ENCODE data around the gene ZNF732. TPM values are rescaled to one million over a fixed set of nuclear protein-coding genes. Genes with fewer than 3 reads are reported as not detected.

Gene ZNF732
- total RNA-seq, 1 donor = not detected

DNA sequence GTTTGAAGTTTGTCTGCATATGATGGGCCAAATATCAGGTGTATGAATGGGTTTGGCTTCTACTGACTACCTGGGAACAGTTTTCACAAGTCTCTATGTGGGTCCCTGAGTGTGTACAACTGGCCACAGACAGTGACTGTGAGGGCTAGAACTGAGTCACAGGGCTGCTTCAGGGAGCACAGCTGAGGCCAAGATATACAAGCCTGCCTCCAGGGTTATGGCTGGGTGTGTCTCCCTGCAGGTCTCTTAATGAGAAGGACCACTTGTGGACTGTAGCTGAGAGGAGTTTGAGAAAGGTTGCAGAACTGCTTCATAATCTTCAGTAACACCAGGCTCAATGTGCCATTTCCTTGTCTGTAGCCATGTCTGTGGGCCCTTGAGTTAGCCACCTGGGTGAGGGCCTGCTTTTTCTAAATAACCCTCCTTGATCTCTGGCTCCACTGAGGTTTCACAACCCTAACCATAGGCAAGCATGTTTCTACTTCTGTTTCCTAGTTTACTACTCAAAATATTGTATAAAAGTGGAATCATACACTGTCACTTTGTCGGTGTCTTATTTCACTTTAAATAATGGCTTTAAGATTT lies 81.3 kb downstream of the ZNF732 start:
- no peak overlapping the region for H3K4me3 ChIP-seq (ENCODE audit: low read length)

More for the DNA sequence above, 81.3 kb downstream of the ZNF732 start:
- H3K27me3 ChIP-seq (ENCODE audit: insufficient read depth, low read length) = no peaks in the 10 kb centered on the region
- peaks cover 28% of the 10 kb centered on the region for H3K9me3 ChIP-seq (ENCODE audit: low read depth, low read length)
- H3K4me1 ChIP-seq (ENCODE audit: insufficient read depth, low read length) = no peaks in the 10 kb centered on the region

Other genes starting within 250 kb of the ZNF732 start
- 5.5 TPM for gene ZNF718, start 181.0 kb downstream of the ZNF732 start, total RNA-seq
- gene ZNF141, start 32.3 kb upstream of the ZNF732 start, total RNA-seq = 28.8 TPM
- gene ZNF721, start 193.7 kb upstream of the ZNF732 start, total RNA-seq = 46.4 TPM
- gene PIGG, start 193.7 kb upstream of the ZNF732 start, total RNA-seq = 24.8 TPM